ENCODE measurements around the gene HIP1.
"Not testable (repeated sequence)": the region's sequence is repeated elsewhere in the genome, so short reads cannot be mapped to it uniquely, and the experiment has no call there.

The HIP1 gene

DNA sequence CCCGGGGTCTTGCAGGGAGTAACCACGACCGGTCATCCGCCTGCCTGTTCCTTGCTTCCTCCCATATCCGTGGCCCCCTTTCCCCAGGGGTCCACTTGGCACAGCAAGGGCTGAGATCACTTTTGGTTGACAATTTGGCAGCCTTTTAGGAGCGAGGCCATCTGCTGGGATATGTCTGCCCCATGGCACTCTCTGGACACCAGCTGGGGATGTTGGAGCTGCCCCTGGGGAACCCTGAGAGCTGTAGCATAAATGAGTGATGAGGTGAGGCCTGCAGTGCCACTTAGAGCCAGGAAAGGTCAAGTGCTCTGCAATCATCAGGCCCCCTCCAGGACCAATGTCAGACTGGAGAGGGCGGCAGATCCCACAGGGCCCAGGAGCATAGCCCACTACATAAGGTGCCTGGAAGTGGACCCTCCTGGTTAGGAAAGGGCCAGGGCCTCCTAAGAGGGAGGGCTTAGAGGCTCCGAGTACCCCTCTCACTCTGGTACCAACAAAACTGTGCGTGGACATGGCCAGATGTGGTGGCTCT lies 92.1 kb downstream of the HIP1 start:
- in situ Hi-C loops (cut with MboI; ENCODE audit: low sequenced_read_pairs): no loop called here

GRCh38 chr7:75645570-75645969 lies 93.2 kb downstream of the HIP1 start:
- in situ Hi-C loops (cut with MboI; ENCODE audit: low sequenced_read_pairs): no loop called here

DNA sequence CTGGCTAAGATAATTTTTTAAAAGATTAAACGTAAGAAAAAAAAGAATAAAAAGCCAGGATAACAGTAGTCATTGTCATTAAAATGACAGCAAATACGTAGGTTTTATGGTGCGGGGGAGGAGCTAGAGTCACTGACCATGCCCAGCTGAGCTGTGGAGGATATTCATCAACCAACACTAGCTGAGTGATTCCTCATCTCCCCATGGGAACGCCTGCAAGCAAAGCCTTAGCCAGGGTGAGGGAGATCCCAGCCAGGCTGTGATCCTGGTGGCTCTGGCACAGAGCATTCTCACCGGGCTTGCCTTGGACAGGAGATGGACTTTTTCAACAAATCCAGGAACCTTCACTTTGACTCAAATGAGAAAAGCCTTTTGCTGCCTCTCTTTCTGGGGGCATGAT lies 94.2 kb downstream of the HIP1 start:
- in situ Hi-C loops (cut with MboI; ENCODE audit: low sequenced_read_pairs): no loop called here

DNA sequence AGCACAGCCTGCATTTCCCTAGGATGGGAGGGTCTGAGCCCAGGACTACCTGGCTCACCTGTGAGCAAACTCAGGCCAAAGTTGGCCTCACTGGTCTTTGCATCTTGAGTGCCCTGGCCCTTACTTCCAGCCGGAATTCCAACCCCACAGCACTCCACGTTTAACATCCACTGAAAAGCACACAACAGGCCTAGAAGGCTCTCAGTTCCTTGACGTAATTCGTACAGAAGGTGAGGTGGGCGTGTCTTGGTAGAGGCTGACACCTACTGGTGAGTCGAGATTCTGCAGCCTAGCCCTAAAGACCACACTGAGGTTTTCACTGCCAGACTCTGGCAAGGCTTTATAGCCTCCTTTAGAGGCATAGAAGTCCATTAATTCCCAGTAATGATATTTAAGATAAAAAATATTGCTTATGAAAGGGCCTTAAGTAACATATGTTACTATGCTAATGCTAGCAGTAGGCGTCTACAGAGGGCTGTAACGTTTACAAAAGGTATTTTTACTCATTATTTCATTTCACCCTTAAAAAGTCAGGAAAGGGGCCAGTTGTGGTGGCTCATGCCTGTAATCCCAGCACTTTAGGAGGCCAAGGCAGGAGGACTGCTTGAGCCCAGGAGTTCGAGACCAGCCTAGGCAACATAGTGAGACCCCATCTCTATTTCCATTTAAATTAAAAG lies 95.8 kb downstream of the HIP1 start:
- in situ Hi-C loops (cut with MboI; ENCODE audit: low sequenced_read_pairs): no loop called here

- in situ Hi-C loops (cut with MboI; ENCODE audit: low sequenced_read_pairs): no loop called here
Measured at GRCh38 chr7:75640201-75640600, 98.5 kb downstream of the HIP1 start.

GRCh38 chr7:75639886-75640190 lies 98.9 kb downstream of the HIP1 start:
- in situ Hi-C loops (cut with MboI; ENCODE audit: low sequenced_read_pairs): no loop called here

DNA sequence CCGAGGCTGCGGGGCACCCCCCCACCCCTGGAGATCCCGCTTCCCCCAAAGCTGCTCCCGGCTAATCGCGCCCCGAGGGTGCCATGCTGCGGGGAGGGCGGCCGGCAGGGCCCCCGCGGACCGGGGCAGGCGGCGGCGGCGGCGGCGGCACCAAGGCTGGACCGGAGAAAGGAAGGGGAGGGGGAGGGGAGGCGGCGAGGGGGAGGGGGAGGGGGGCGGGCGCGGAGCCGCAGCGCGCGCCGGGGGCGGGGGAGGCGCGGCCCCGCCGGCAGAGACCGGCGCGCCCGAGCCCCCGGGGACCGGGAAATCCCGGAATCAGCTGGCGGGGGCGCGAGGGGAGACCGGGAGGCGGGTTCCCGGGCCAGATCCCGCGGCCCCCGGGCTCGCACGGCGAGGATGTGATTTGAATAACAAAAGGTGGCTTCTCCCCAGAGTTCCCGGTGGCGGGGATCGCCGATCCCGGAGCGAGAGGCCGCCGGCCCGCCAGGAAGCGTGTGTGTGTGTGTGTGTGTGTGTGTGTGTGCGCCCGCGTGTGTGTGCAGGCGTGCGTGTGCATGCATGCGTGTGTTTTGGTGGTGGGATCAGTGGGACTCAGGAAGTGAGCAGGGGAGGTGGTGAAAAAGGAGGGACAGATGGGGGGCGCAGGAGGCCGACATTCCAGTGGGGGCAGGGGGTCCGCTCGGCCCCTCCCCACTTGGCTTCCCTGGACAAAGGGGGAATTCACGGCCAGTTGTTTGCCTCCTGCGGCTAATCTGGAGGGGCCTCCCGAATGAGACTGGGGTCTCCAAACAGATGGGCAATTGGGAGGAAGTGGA lies 99.5 kb downstream of the HIP1 start:
- in situ Hi-C loops (cut with MboI; ENCODE audit: low sequenced_read_pairs): no loop called here

GRCh38 chr7:75638594-75639070 lies 100.1 kb downstream of the HIP1 start:
- in situ Hi-C loops (cut with MboI; ENCODE audit: low sequenced_read_pairs): no loop called here

DNA sequence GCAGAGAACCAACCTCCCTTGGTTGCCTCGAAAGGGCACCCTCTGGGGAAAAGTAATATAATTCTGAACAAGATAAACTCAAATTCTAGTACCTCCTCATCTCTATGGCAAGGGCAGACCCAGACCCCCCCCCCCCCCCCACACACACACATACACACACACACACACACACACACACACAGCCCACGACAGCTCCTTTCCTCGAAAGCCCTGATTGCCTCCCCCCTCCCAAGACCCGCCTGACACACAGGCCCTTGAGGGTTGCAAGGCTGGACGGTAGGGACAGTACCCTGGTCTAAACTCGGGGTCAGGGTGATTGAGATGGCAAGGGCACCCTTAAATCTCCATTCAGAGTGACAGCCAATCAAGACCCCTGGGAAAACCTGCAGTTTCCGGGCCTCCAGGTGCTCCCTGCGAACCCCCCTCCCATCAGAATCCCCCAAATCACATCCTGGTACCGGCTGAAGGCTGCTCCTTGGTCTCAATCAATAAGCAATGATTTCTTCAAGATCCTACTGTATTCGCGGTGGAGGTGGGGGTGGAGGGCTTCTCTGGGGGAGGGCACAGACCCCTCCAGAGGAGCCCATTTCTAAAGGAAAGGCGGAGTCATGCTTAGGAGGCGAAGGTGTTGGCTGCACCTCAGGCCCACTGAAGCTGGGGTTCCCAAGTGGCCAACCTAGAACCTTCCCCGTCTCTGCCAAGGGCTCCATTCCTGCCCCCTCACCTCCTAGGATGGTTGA lies 100.7 kb downstream of the HIP1 start:
- in situ Hi-C loops (cut with MboI; ENCODE audit: low sequenced_read_pairs): no loop called here

DNA sequence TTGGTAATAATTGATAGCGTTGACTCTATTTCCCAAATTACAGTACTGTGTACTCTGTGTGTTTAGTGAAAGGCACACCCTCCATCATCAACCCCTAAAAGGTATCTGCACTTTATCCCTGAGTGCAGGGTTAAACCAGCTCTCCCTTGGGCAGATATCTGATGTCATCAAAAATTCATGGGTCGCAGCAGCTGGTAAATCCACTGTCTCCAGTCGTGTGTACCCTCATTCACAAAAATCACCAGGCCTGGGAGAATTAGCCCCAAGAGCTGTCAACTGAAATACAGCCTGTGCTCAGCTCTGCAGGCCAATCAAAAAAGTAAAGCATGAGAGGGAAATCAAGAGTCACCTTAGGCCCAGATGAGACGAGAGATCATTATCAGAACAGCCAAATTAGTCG lies 103.7 kb downstream of the HIP1 start:
- in situ Hi-C loops (cut with MboI; ENCODE audit: low sequenced_read_pairs): no loop called here

- in situ Hi-C loops (cut with MboI; ENCODE audit: low sequenced_read_pairs): not testable (repeated sequence)
Measured at GRCh38 chr7:75632587-75632986, 106.2 kb downstream of the HIP1 start.

DNA sequence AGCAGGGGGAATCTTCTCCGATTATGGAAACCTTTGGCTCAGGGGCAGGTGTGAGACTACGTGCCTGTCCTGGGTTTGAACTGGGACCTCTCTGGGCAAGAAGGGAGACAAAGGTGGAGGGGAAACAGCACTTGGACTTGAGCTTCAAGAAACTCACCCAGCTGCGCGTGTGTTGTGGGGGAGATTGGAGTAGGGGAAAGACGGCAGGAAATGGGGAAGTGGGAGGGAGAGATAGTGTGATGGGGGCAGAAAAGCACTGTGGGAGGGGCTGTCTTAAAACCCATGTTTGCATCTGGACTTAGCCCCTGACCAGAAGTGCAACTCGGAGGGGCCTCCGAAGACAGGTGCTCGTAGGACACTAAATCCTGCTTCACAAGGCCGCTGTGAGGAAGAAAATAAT lies 107.0 kb downstream of the HIP1 start:
- in situ Hi-C loops (cut with MboI; ENCODE audit: low sequenced_read_pairs): no loop called here

DNA sequence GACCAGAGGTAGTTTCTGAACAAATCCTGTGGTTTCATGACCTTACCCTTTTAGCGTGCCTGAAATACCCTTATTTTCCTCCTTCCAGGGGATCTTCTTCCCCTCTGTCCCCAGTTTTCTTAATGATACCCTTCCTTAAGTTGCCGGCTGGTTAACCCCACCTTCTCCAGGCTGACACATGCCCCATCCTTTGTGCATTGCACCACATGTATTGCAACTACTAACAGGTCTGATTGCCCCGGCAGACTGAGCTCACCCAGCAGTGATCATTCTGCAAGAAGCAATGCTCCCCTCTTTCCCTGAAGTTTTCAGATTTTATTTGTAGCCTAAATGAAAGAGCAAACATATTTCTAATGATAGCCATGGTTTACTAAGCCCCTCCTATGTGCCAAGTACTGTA lies 108.2 kb downstream of the HIP1 start:
- in situ Hi-C loops (cut with MboI; ENCODE audit: low sequenced_read_pairs): no loop called here

DNA sequence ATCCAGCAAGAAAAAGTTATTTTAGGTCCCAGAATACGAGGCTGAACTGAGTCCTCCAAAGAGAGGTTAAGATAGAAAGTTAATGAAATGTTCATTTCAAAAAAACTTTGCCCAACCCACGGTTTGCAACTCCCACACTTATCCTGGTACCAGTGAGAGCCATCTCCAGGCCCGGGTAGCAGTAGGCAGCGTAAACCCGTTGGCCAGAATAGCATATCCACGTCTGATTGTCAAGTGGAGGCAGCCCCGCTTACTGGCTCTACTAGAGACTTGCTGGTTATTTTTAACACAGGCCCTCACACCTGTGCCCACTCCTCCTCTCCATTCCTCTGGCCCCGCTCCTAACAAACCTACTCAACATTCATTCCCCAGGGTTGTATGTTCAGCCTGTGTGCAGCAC lies 109.7 kb downstream of the HIP1 start:
- in situ Hi-C loops (cut with MboI; ENCODE audit: low sequenced_read_pairs): no loop called here

GRCh38 chr7:75628055-75628454 lies 110.7 kb downstream of the HIP1 start:
- in situ Hi-C loops (cut with MboI; ENCODE audit: low sequenced_read_pairs): no loop called here

DNA sequence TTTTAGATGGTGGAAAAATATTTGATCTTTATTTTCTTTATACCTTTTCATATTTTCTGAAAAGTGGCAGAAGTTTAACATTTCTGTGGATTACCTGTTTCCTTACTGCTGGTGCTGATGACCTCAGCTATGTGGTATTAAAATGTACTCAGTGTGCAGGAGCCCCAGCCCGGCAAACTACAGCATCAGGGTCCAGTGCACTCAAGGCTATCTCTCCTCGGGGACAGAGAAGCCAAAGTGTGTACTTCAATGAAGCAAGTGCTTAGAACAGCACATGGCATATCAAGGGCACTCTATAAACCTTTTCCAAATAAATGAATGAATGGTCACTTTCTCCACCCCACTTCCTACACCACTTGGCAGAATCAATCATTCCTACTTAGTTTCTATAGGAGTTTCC lies 111.8 kb downstream of the HIP1 start:
- in situ Hi-C loops (cut with MboI; ENCODE audit: low sequenced_read_pairs): no loop called here

DNA sequence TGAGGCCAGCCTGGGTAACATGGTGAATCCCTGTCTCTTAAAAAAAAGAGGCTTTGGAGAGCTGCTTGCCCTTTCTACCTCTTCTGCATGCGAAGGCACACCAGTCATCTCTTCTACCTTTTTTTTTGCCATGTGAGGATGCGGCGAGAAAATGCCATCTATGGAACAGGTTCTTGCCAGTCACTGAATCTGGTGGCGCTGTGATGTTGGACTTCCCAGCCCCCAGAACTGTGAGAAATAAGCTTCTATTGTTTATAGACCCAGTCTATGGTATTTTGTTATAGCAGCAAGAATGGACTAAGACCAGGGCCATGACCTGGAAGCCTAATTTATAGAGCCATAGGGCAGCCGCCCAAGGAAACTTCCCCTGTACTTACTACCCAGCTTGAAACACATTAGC lies 112.9 kb downstream of the HIP1 start:
- in situ Hi-C loops (cut with MboI; ENCODE audit: low sequenced_read_pairs): no loop called here

DNA sequence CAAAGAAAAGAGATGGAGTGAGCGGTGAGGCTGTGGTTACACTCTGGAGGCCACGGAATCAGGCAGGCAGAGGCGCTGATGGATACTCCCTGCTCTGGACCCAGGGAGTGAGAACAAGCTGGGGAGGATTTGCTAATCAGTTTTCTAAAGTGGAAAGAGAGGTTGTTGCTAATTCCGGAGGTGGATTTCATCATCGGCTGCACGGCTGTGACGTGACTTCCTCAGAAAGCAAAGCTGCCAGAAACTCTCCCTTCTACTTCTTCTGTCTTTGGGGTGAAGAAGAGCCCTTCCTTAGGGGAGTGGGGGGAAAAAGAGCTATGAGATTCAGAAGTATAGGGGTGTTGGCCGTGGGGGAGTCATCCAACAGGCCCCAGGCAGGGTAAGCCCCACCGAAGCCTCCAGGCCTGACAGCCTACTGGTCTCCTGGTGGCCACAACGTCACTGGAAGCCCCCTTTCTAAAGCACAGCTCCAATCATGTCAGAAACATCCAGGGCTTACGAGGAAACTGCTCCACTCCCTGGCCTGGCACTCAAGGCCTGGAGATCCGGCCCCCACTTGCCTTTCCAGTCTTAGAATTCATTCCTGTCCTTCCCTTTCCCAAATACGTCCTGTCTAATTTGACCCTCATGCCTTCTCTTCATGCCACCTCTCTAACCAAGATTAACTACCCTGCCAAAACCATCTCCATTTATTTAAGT lies 114.5 kb downstream of the HIP1 start:
- in situ Hi-C loops (cut with MboI; ENCODE audit: low sequenced_read_pairs): no loop called here

- in situ Hi-C loops (cut with MboI; ENCODE audit: low sequenced_read_pairs): no loop called here
Measured at GRCh38 chr7:75623390-75624133, 115.2 kb downstream of the HIP1 start.

GRCh38 chr7:75621124-75621523 lies 117.6 kb downstream of the HIP1 start:
- in situ Hi-C loops (cut with MboI; ENCODE audit: low sequenced_read_pairs): no loop called here

Measured in HL-60/S4 treated with phorbol 12-myristate 13-acetate at 8.2 ng/mL for 4 days and 3 days (cell line).